Breast epithelium (tissue), 4 donors: ENCODE results near the gene MINDY3. TPM values are rescaled to one million over a fixed set of nuclear protein-coding genes. Genes with fewer than 3 reads are reported as not detected.

Experiments
- DNase-seq, 2 donors: peaks; one replicate each; pipeline ENCODE4 v3.0.0-alpha.2; 2019; ENCODE audit warnings: low spot score in 2 of 2
- H3K27ac ChIP-seq, 2 donors: fragments of 200-600 bp; sonication (generic) in 1 of 2; one replicate each; pipeline ENCODE4 v1.5.1; 2016 to 2019; ENCODE audit warnings: mild to moderate bottlenecking in 1 of 2
- H3K27me3 ChIP-seq, 2 donors: fragments of 200-600 bp; sonication (generic) in 1 of 2; one replicate each; pipeline versions ENCODE4 v1.5.1 to v1.6.0; 2017 to 2019; ENCODE audit warnings: control low read depth in 1 of 2, mild to moderate bottlenecking in 1 of 2
- H3K36me3 ChIP-seq: fragments of 200-600 bp; one replicate; pipeline ENCODE4 v1.5.1; 2019
- H3K4me1 ChIP-seq, 2 donors: fragments of 200-600 bp; sonication (generic); one replicate each; pipeline ENCODE4 v1.5.1; 2016 to 2019; ENCODE audit warnings: control low read depth in 1 of 2
- H3K4me3 ChIP-seq, 3 donors: fragments of 200-600 bp; sonication (generic); 1 replicate in 2 of 3; 2 replicates in 1 of 3; pipeline ENCODE4 v1.5.1; 2016 to 2019; ENCODE audit warnings: mild to moderate bottlenecking in 3 of 3, moderate library complexity in 2 of 3
- H3K9me3 ChIP-seq, 2 donors: fragments of 200-600 bp; sonication (generic) in 1 of 2; one replicate each; pipeline ENCODE4 v1.5.1; 2016 to 2019; ENCODE audit warnings: control low read depth in 1 of 2
- CTCF ChIP-seq, 3 donors: fragments of 450-650 bp; IDR thresholded peaks; one replicate each; pipeline ENCODE4 v1.5.1; 2016 to 2017; ENCODE audit warnings: antibody characterized with exemption in 3 of 3, mild to moderate bottlenecking in 3 of 3, moderate library complexity in 3 of 3
- POLR2A ChIP-seq: fragments of 450-650 bp; IDR thresholded peaks from one replicate; pipeline ENCODE4 v1.6.1; 2016; ENCODE audit warnings: antibody characterized with exemption, mild to moderate bottlenecking, moderate library complexity
- POLR2AphosphoS5 ChIP-seq, 3 donors: sonication (generic); formaldehyde crosslinking; IDR thresholded peaks; one replicate each; pipeline ENCODE4 v1.6.1; 2017; ENCODE audit warnings: antibody characterized with exemption in 3 of 3
- intact Hi-C: fragments of 100-400 bp; cut with DNase I; formaldehyde crosslinking; loops from one replicate; pipeline ENCODE4 v1.15.1; 2023; ENCODE audit warnings: low total_unique reads
- total RNA-seq, 3 donors: library from RNA; depleted of rRNA; stranded (reverse); fragments of >200 nt; gene quantifications; one replicate each; pipeline ENCODE4 v1.1.0, GENCODE V29; 2016

Gene MINDY3
- total RNA-seq, 3 donors from 2014 or later, result 33.0 to 38.3 (median 34.8) TPM

GRCh38 chr10:15797346-15797745 is 63.0 kb downstream of the MINDY3 start:
- intact Hi-C loops, result no loop called here
- Histone ChIP-seq H3K4me1 (no peaks in the 10 kb centered on the region), H3K4me3 (no peak overlapping the region), H3K27me3 (no peaks in the 10 kb centered on the region), H3K27ac (no peak overlapping the region), H3K9me3 (peaks cover 0 to 3% of the 10 kb centered on the region in 2 donors), H3K36me3 (no peaks in the 10 kb centered on the region)
- no peak for DNase-seq
- TF ChIP-seq CTCF (IDR thresholded peaks at IDR 0.05) (no peak), POLR2A (no peak), POLR2AphosphoS5 (IDR thresholded peaks at IDR 0.05) (no peak)

DNA sequence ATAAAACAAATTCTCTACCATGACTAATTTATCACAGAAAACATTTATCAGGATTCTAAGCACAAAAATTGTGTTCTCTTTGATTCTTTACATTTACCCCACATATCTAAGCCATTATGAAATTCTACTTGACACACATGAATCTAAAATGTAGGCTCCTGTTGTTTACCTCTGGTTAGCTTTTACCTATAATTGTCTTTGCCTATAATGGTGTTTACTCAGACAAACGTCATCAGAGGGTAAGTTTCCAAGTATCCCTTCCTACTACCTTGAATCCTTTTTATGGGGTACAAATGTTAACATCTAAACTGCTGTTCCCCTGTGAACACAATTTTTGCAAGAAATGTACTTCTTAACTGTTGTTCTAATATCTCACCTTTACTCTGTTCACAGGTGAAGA is 63.5 kb downstream of the MINDY3 start:
- Histone ChIP-seq H3K36me3 (no peaks in the 10 kb centered on the region), H3K27me3 (no peaks in the 10 kb centered on the region), H3K4me1 (no peaks in the 10 kb centered on the region), H3K4me3 (no peak overlapping the region), H3K9me3 (peaks cover 0 to 3% of the 10 kb centered on the region in 2 donors), H3K27ac (no peak overlapping the region)
- DNase-seq, result no peak
- intact Hi-C loops, result no loop called here
- TF ChIP-seq CTCF (IDR thresholded peaks at IDR 0.05), result no peak
- no peak for TF ChIP-seq POLR2A
- TF ChIP-seq POLR2AphosphoS5 (IDR thresholded peaks at IDR 0.05), result no peak

DNA sequence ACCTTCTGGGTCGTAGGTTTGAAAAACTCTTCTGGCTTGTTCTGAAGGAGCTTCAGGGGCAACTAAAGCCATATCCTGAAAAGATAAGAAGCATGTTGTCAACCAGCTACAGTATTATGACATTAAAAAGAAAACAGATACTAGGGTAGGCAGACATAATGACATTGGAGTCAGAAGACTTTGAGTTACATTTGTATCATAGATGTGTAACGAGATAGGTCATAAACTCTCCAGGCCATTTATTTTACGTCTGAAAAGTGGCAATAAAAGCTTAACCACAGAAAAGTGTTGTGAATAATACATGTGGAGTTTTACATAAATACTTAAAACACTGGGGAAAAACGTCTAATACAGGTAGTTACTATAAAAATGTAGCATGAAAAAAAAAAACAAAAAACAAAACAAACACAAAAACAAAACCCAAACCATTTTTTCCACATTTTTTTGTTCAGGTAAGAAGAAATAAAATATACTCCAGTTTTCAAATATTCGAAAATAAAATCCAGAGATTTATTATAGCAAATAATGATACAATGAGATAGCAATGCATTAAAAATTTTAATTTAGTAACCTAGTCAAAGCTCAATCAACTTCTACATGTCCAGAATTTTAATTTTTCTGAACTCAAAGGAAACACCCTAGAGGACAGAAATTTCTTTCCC is 64.1 kb downstream of the MINDY3 start:
- DNase-seq, result no peak
- H3K36me3 ChIP-seq, result no peaks in the 10 kb centered on the region
- H3K4me3 ChIP-seq, result no peak overlapping the region
- peaks cover 0 to 3% of the 10 kb centered on the region in 2 donors for H3K9me3 ChIP-seq
- intact Hi-C loops, result no loop called here
- TF ChIP-seq CTCF (IDR thresholded peaks at IDR 0.05) (no peak), POLR2AphosphoS5 (IDR thresholded peaks at IDR 0.05) (no peak), POLR2A (no peak)
- H3K27ac ChIP-seq, result no peak overlapping the region
- no peaks in the 10 kb centered on the region for H3K27me3 ChIP-seq
- H3K4me1 ChIP-seq, result no peaks in the 10 kb centered on the region

GRCh38 chr10:15795036-15795792 is 65.1 kb downstream of the MINDY3 start:
- no peak overlapping the region for H3K27ac ChIP-seq
- H3K36me3 ChIP-seq, result no peaks in the 10 kb centered on the region
- intact Hi-C loops, result no loop called here
- no peak overlapping the region for H3K4me3 ChIP-seq
- no peaks in the 10 kb centered on the region for H3K27me3 ChIP-seq
- no peaks in the 10 kb centered on the region for H3K9me3 ChIP-seq
- TF ChIP-seq POLR2A (no peak), POLR2AphosphoS5 (IDR thresholded peaks at IDR 0.05) (no peak), CTCF (IDR thresholded peaks at IDR 0.05) (no peak)
- no peak for DNase-seq
- no peaks in the 10 kb centered on the region for H3K4me1 ChIP-seq

GRCh38 chr10:15794569-15794968 is 65.7 kb downstream of the MINDY3 start:
- Histone ChIP-seq H3K36me3 (no peaks in the 10 kb centered on the region), H3K9me3 (no peaks in the 10 kb centered on the region), H3K4me1 (no peaks in the 10 kb centered on the region), H3K27ac (no peak overlapping the region), H3K4me3 (no peak overlapping the region), H3K27me3 (no peaks in the 10 kb centered on the region)
- intact Hi-C loops, result no loop called here
- TF ChIP-seq CTCF (IDR thresholded peaks at IDR 0.05) (no peak), POLR2AphosphoS5 (IDR thresholded peaks at IDR 0.05) (no peak), POLR2A (no peak)
- DNase-seq, result no peak
